ENCODE measurements around the gene TMEM132D.

The TMEM132D gene

DNA sequence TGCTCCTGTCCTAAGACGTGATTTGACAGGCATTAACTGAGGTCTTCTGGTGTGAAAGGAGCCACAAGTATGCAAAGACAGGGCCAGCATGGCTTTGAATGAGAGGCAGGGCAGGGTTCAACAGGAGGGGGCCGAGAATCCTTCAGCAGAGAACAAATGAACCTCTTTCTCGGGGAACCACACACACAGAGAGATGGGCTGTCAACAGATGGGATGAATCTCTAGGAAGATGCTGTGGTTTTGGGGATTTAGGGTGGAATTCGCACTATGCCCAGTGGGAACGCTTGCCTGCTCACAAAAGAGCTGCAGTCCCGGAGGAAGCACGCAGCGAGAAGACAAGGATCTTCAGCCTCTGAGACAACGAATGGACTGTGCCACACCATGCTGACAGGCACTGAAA, 537.2 kb downstream of the TMEM132D start:
- no peak overlapping the region for H2AFZ ChIP-seq (ENCODE audit: low read depth)
- no peaks in the 10 kb centered on the region for H3K36me3 ChIP-seq (ENCODE audit: insufficient read depth)
- H3K4me1 ChIP-seq (ENCODE audit: low read depth, poor library complexity, severe bottlenecking): no peaks in the 10 kb centered on the region
- no peaks in the 10 kb centered on the region for H4K20me1 ChIP-seq (ENCODE audit: insufficient read depth)
- H3K79me2 ChIP-seq (ENCODE audit: insufficient read depth, low read depth): no peaks in the 10 kb centered on the region
- no peak overlapping the region for H3K4me3 ChIP-seq (IDR thresholded peaks at IDR 0.05; ENCODE audit: insufficient read depth, low read depth, low read length)
- no peak overlapping the region for H3K4me2 ChIP-seq
- no peaks in the 10 kb centered on the region for H3K27me3 ChIP-seq (ENCODE audit: insufficient read depth, low read depth)
- TF ChIP-seq, protein P1, sequence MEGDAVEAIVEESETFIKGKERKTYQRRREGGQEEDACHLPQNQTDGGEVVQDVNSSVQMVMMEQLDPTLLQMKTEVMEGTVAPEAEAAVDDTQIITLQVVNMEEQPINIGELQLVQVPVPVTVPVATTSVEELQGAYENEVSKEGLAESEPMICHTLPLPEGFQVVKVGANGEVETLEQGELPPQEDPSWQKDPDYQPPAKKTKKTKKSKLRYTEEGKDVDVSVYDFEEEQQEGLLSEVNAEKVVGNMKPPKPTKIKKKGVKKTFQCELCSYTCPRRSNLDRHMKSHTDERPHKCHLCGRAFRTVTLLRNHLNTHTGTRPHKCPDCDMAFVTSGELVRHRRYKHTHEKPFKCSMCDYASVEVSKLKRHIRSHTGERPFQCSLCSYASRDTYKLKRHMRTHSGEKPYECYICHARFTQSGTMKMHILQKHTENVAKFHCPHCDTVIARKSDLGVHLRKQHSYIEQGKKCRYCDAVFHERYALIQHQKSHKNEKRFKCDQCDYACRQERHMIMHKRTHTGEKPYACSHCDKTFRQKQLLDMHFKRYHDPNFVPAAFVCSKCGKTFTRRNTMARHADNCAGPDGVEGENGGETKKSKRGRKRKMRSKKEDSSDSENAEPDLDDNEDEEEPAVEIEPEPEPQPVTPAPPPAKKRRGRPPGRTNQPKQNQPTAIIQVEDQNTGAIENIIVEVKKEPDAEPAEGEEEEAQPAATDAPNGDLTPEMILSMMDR (conservative IDR thresholded peaks at IDR 0.05; ENCODE audit: low read depth, low read length): no peak
- H3K27ac ChIP-seq: no peak overlapping the region
- no peak overlapping the region for H3K9ac ChIP-seq

DNA sequence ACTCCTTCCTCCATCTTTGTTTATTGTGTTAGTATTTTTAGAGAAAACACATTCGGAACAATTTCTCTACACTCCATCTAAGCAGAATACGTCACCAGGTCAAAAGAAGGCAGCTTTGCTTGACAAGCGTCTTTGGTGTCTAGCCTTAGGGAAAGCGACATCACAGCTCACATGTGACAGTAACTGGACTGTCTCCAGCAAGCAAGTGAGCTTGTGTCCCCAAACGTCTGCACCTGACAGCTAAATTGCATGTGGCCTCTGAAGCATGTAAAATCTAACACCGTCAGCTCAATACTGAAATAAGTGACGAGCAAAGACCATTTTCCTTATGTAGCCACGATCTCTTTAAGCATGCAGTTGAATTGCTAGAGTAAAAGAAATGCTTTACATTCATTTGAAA, 540.8 kb downstream of the TMEM132D start:
- H3K79me2 ChIP-seq (ENCODE audit: insufficient read depth, low read depth): no peaks in the 10 kb centered on the region
- H3K4me2 ChIP-seq: no peak overlapping the region
- H3K9ac ChIP-seq: no peak overlapping the region
- no peak overlapping the region for H3K27ac ChIP-seq
- no peak overlapping the region for H2AFZ ChIP-seq (ENCODE audit: low read depth)
- no peaks in the 10 kb centered on the region for H3K27me3 ChIP-seq (ENCODE audit: insufficient read depth, low read depth)
- no peaks in the 10 kb centered on the region for H3K36me3 ChIP-seq (ENCODE audit: insufficient read depth)
- TF ChIP-seq, protein P1 (conservative IDR thresholded peaks at IDR 0.05; ENCODE audit: low read depth, low read length): no peak
- H4K20me1 ChIP-seq (ENCODE audit: insufficient read depth): no peaks in the 10 kb centered on the region
- no peaks in the 10 kb centered on the region for H3K4me1 ChIP-seq (ENCODE audit: low read depth, poor library complexity, severe bottlenecking)
- no peak overlapping the region for H3K4me3 ChIP-seq (IDR thresholded peaks at IDR 0.05; ENCODE audit: insufficient read depth, low read depth, low read length)

DNA sequence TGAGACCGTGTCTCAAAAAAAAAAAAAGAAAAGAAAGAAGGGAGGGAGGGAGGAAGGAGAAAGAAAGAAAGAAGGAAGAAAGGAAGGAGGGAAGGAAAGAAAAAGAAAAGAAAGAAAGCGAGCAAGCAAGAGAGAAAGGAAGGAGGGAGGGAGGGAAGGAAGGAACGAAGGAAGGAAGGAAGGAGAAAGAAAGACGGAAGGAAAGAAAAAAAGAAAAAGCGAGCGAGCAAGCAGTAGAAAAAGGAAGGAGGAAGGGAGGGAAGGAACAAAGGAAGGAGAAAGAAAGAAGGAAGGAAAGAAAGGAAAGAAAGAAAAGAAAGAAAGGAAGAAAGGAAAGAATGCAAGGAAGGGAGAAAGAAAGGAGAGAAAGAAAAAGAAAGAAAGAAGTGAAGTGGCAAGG, 546.6 kb downstream of the TMEM132D start:
- Histone ChIP-seq H3K4me3 (IDR thresholded peaks at IDR 0.05; ENCODE audit: insufficient read depth, low read depth, low read length) (no peak overlapping the region), H3K9ac (no peak overlapping the region), H3K4me2 (no peak overlapping the region), H3K36me3 (ENCODE audit: insufficient read depth) (no peaks in the 10 kb centered on the region), H3K27me3 (ENCODE audit: insufficient read depth, low read depth) (no peaks in the 10 kb centered on the region), H3K27ac (no peak overlapping the region), H3K79me2 (ENCODE audit: insufficient read depth, low read depth) (no peaks in the 10 kb centered on the region), H4K20me1 (ENCODE audit: insufficient read depth) (no peaks in the 10 kb centered on the region), H3K4me1 (ENCODE audit: low read depth, poor library complexity, severe bottlenecking) (no peaks in the 10 kb centered on the region), H2AFZ (ENCODE audit: low read depth) (no peak overlapping the region)
- TF ChIP-seq, protein P1 (conservative IDR thresholded peaks at IDR 0.05; ENCODE audit: low read depth, low read length): no peak

DNA sequence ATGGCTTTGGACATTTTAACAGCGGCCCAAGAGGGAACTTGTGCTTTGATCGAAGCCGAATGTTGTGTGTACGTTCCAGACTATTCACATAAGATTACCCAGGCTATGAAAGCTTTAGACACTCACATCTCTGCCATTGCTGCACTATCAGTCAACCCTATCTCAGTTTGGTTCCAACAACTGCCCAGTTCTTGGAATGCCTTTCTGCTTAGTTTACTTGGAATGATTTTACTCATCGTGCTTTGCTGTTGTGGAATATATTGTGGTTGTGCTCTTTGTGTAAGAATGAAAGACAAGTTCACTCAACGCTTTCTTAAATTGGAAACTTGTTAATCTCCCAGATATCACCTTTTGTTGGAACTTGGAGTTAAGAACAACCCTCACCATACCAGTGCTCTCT, 552.3 kb downstream of the TMEM132D start:
- Histone ChIP-seq H3K27ac (no peak overlapping the region), H3K36me3 (ENCODE audit: insufficient read depth) (no peaks in the 10 kb centered on the region), H4K20me1 (ENCODE audit: insufficient read depth) (no peaks in the 10 kb centered on the region), H3K79me2 (ENCODE audit: insufficient read depth, low read depth) (no peaks in the 10 kb centered on the region), H3K9ac (no peak overlapping the region), H3K4me2 (no peak overlapping the region), H3K27me3 (ENCODE audit: insufficient read depth, low read depth) (no peaks in the 10 kb centered on the region), H3K4me1 (ENCODE audit: low read depth, poor library complexity, severe bottlenecking) (no peaks in the 10 kb centered on the region), H3K4me3 (IDR thresholded peaks at IDR 0.05; ENCODE audit: insufficient read depth, low read depth, low read length) (no peak overlapping the region), H2AFZ (ENCODE audit: low read depth) (no peak overlapping the region)
- TF ChIP-seq, protein P1 (conservative IDR thresholded peaks at IDR 0.05; ENCODE audit: low read depth, low read length): no peak
